ENCODE results near the gene GABRG3. TPM values are rescaled to one million over a fixed set of nuclear protein-coding genes. Genes with fewer than 3 reads are reported as not detected.

The GABRG3 gene
- total RNA-seq, 2 experiments from 2014 or later, result not detected

GRCh38 chr15:27089676-27090075, 118.7 kb downstream of the GABRG3 start:
- Histone ChIP-seq H3K4me3 (ENCODE audit: low read length) (no peak overlapping the region), H3K27me3 (ENCODE audit: control insufficient read depth in 1 of 2, insufficient read depth in 2 of 2, low read length in 2 of 2) (no peaks in the 10 kb centered on the region), H3K9me3 (ENCODE audit: control insufficient read depth in 1 of 2, insufficient read depth in 1 of 2, low read length in 2 of 2) (peaks cover 0 to 35% of the 10 kb centered on the region in 2 experiments), H3K36me3 (ENCODE audit: insufficient read depth, low read length) (no peaks in the 10 kb centered on the region), H3K4me1 (ENCODE audit: insufficient read depth, low read length) (no peaks in the 10 kb centered on the region), H3K27ac (ENCODE audit: low read depth in 1 of 2, low read length in 2 of 2) (no peak overlapping the region)
- no peak for TF ChIP-seq CTCF (IDR thresholded peaks at IDR 0.05)
- Mint-ChIP-seq H3K4me1 (ENCODE audit: low read depth) (no peaks in the 10 kb centered on the region), H3K36me3 (ENCODE audit: low read depth) (no peaks in the 10 kb centered on the region), H3K27me3 (no peaks in the 10 kb centered on the region), H3K27ac (no peak overlapping the region), H3K9me3 (peaks cover 10% of the 10 kb centered on the region), H3K4me3 (no peak overlapping the region)
- intact Hi-C loops (cut with DNase I, micrococcal nuclease), result no loop called here
- POLR2A ChIA-PET, result no interaction called here
- CTCF ChIA-PET, result no interaction called here
- ATAC-seq (ENCODE audit: poor library complexity) (no peak), DNase-seq (no peak)

- POLR2A ChIA-PET, result no interaction called here
- H3K27ac Mint-ChIP-seq, result no peak overlapping the region
- H3K27ac ChIP-seq (ENCODE audit: low read depth in 1 of 2, low read length in 2 of 2), result no peak overlapping the region
- no peak overlapping the region for H3K4me3 ChIP-seq (ENCODE audit: low read length)
- TF ChIP-seq CTCF (IDR thresholded peaks at IDR 0.05), result no peak
- H3K4me1 Mint-ChIP-seq (ENCODE audit: low read depth), result no peaks in the 10 kb centered on the region
- CTCF ChIA-PET, result no interaction called here
- H3K9me3 ChIP-seq (ENCODE audit: control insufficient read depth in 1 of 2, insufficient read depth in 1 of 2, low read length in 2 of 2), result peaks cover 0 to 35% of the 10 kb centered on the region in 2 experiments
- H3K36me3 ChIP-seq (ENCODE audit: insufficient read depth, low read length), result no peaks in the 10 kb centered on the region
- peaks cover 10% of the 10 kb centered on the region for H3K9me3 Mint-ChIP-seq
- no peaks in the 10 kb centered on the region for H3K27me3 ChIP-seq (ENCODE audit: control insufficient read depth in 1 of 2, insufficient read depth in 2 of 2, low read length in 2 of 2)
- intact Hi-C loops (cut with DNase I, micrococcal nuclease), result no loop called here
- no peaks in the 10 kb centered on the region for H3K4me1 ChIP-seq (ENCODE audit: insufficient read depth, low read length)
- ATAC-seq (ENCODE audit: poor library complexity), result no peak
- no peak overlapping the region for H3K4me3 Mint-ChIP-seq
- DNase-seq, result no peak
- no peaks in the 10 kb centered on the region for H3K27me3 Mint-ChIP-seq
- H3K36me3 Mint-ChIP-seq (ENCODE audit: low read depth), result no peaks in the 10 kb centered on the region
These were observed 120.4 kb downstream of the GABRG3 start for GRCh38 chr15:27091270-27091940.

GRCh38 chr15:27092390-27092789, 121.4 kb downstream of the GABRG3 start:
- POLR2A ChIA-PET, result no interaction called here

More at GRCh38 chr15:27092390-27092789, 121.4 kb downstream of the GABRG3 start:
- Histone ChIP-seq H3K4me1 (ENCODE audit: insufficient read depth, low read length) (no peaks in the 10 kb centered on the region), H3K27ac (ENCODE audit: low read depth in 1 of 2, low read length in 2 of 2) (no peak overlapping the region), H3K36me3 (ENCODE audit: insufficient read depth, low read length) (no peaks in the 10 kb centered on the region), H3K9me3 (ENCODE audit: control insufficient read depth in 1 of 2, insufficient read depth in 1 of 2, low read length in 2 of 2) (peaks cover 0 to 28% of the 10 kb centered on the region in 2 experiments), H3K4me3 (ENCODE audit: low read length) (no peak overlapping the region), H3K27me3 (ENCODE audit: control insufficient read depth in 1 of 2, insufficient read depth in 2 of 2, low read length in 2 of 2) (no peaks in the 10 kb centered on the region)
- CTCF ChIA-PET, result no interaction called here
- Mint-ChIP-seq H3K27ac (no peak overlapping the region), H3K4me1 (ENCODE audit: low read depth) (no peaks in the 10 kb centered on the region), H3K4me3 (no peak overlapping the region), H3K27me3 (no peaks in the 10 kb centered on the region), H3K36me3 (ENCODE audit: low read depth) (no peaks in the 10 kb centered on the region), H3K9me3 (peaks cover 10% of the 10 kb centered on the region)
- ATAC-seq (ENCODE audit: poor library complexity) (no peak), DNase-seq (no peak)
- intact Hi-C loops (cut with DNase I, micrococcal nuclease), result no loop called here
- TF ChIP-seq CTCF (IDR thresholded peaks at IDR 0.05), result no peak

All from CD4-positive, alpha-beta T cell (primary cell).